ENCODE measurements around the gene PMVK.

PMVK gene

GRCh38 chr1:154896771-154897286 is 39.7 kb downstream of the PMVK start:
- DNase-seq, result peak in 27 of 42 donors; percentile 6 to 60 (median 24)

GRCh38 chr1:154895798-154896197 is 40.7 kb downstream of the PMVK start:
- intact Hi-C loops (cut with DNase I), result no loop called here

More at GRCh38 chr1:154896771-154897286, 39.7 kb downstream of the PMVK start:
- intact Hi-C loops (cut with DNase I), result no loop called here

GRCh38 chr1:154891452-154891851 is 45.1 kb downstream of the PMVK start:
- intact Hi-C loops (cut with DNase I), result no loop called here
- no peak for DNase-seq

More at GRCh38 chr1:154895798-154896197, 40.7 kb downstream of the PMVK start:
- no peak for DNase-seq

GRCh38 chr1:154888757-154889156 is 47.8 kb downstream of the PMVK start:
- no peak for DNase-seq
- intact Hi-C loops (cut with DNase I), result no loop called here

- intact Hi-C loops (cut with DNase I), result no loop called here
- DNase-seq, result no peak
These were observed 50.1 kb downstream of the PMVK start for GRCh38 chr1:154886281-154887015.

GRCh38 chr1:154884869-154885701 is 51.4 kb downstream of the PMVK start:
- no peak for DNase-seq
- intact Hi-C loops (cut with DNase I), result no loop called here

GRCh38 chr1:154883919-154884868 is 52.3 kb downstream of the PMVK start:
- intact Hi-C loops (cut with DNase I), result no loop called here
- no peak for DNase-seq

- intact Hi-C loops (cut with DNase I), result no loop called here
- DNase-seq, result peak in 11 of 42 donors; percentile 29 to 74 (median 51)
These were observed 54.5 kb downstream of the PMVK start for GRCh38 chr1:154881820-154882535.

- intact Hi-C loops (cut with DNase I), result no loop called here
- DNase-seq, result no peak
These were observed 55.8 kb downstream of the PMVK start for GRCh38 chr1:154880671-154881070.

GRCh38 chr1:154879038-154879421 is 57.5 kb downstream of the PMVK start:
- intact Hi-C loops (cut with DNase I), result loop anchor here (2.0 to 10.0 kb wide), 2 partner anchors 210 to 394 kb away; no protein-coding TSS in a partner anchor
- DNase-seq, result peak in 1 of 42 donors; percentile 12

GRCh38 chr1:154878371-154879037 is 58.0 kb downstream of the PMVK start:
- intact Hi-C loops (cut with DNase I), result loop anchor here (2.0 to 10.0 kb wide), 2 partner anchors 210 to 394 kb away; no protein-coding TSS in a partner anchor
- DNase-seq, result peak; percentile 78 to 94 (median 88)

GRCh38 chr1:154877370-154877974 is 59.0 kb downstream of the PMVK start:
- intact Hi-C loops (cut with DNase I), result loop anchor here (10.0 kb wide), 1 partner anchor 393 kb away; no protein-coding TSS in a partner anchor

GRCh38 chr1:154876842-154877369 is 59.6 kb downstream of the PMVK start:
- intact Hi-C loops (cut with DNase I), result loop anchor here (10.0 kb wide), 1 partner anchor 392 kb away; no protein-coding TSS in a partner anchor
- DNase-seq, result peak in 1 of 42 donors; percentile 2

More at GRCh38 chr1:154877370-154877974, 59.0 kb downstream of the PMVK start:
- peak in 2 of 42 donors; percentile 5 to 14 for DNase-seq

Data from head of caudate nucleus (tissue), 42 donors.